Peyer's patch (tissue), 4 donors: ENCODE results near the gene PTPRE.

ENCODE experiments used
- POLR2A ChIP-seq, 2 donors: fragments of 450-650 bp; IDR thresholded peaks; one replicate each; pipeline ENCODE4 v1.5.1; 2017; ENCODE audit warnings: antibody characterized with exemption in 2 of 2, mild to moderate bottlenecking in 2 of 2, moderate library complexity in 2 of 2
- TF ChIP-seq, protein P1 (sequence below), 6 experiments: fragments of 450-650 bp in 4 of 6; fragments of 200-600 bp in 2 of 6; sonication (generic) in 1 of 6; IDR thresholded peaks; one replicate each; pipeline ENCODE4 v1.5.1; 2017 to 2019; ENCODE audit warnings: antibody characterized with exemption in 6 of 6, mild to moderate bottlenecking in 3 of 6, moderate library complexity in 1 of 6

DNA sequence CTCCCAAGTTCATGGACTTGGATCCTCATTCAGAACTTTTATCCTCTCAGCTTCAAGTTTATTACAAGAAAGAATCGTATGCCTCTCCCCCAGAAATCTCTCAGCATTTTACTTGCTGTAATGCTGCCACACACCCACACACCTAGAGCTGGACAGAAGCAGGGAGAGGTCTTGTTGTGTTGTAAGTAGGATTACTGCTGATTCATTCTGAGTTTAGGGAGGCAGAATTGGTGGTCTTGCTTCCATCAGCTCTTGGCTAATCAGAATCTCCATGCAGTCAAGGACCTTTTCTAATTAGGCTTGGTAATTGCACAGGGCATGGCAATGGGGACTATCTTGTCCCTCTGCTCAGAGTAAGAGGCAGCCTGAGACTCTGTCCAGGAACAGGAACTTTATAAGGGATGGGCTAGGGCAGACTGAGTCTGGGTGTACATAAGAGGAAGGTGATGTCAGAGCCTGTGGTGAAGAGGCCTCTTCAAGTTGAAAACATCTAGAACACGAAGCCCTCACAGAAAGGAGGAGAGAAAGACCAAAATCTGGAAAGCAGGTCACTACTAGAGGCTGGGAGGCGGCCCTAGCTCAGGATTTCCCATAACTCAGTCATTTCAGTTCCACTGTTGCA is 7.0 kb upstream of the PTPRE start:
- TF ChIP-seq POLR2A (IDR thresholded peaks at IDR 0.05): no peak
- TF ChIP-seq, protein P1, sequence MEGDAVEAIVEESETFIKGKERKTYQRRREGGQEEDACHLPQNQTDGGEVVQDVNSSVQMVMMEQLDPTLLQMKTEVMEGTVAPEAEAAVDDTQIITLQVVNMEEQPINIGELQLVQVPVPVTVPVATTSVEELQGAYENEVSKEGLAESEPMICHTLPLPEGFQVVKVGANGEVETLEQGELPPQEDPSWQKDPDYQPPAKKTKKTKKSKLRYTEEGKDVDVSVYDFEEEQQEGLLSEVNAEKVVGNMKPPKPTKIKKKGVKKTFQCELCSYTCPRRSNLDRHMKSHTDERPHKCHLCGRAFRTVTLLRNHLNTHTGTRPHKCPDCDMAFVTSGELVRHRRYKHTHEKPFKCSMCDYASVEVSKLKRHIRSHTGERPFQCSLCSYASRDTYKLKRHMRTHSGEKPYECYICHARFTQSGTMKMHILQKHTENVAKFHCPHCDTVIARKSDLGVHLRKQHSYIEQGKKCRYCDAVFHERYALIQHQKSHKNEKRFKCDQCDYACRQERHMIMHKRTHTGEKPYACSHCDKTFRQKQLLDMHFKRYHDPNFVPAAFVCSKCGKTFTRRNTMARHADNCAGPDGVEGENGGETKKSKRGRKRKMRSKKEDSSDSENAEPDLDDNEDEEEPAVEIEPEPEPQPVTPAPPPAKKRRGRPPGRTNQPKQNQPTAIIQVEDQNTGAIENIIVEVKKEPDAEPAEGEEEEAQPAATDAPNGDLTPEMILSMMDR (IDR thresholded peaks at IDR 0.05): no peak
